Suprapubic skin (tissue), 4 donors: Measurements from ENCODE around the gene ANAPC7.

Experiments
- CTCF ChIP-seq, 2 donors: fragments of 200-600 bp in 1 of 2; fragments of 450-650 bp in 1 of 2; sonication (generic) in 1 of 2; IDR thresholded peaks; one replicate each; pipeline ENCODE4 v1.5.1; 2016 to 2019; ENCODE audit warnings: antibody characterized with exemption in 2 of 2, mild to moderate bottlenecking in 1 of 2, moderate library complexity in 1 of 2
- EP300 ChIP-seq: sonication (generic); formaldehyde crosslinking; IDR thresholded peaks from one replicate; pipeline ENCODE4 v1.6.1; 2017; ENCODE audit warnings: antibody characterized with exemption
- POLR2A ChIP-seq, 2 donors: fragments of 450-650 bp; IDR thresholded peaks; one replicate each; pipeline ENCODE4 v1.6.1; 2017; ENCODE audit warnings: antibody characterized with exemption in 2 of 2, mild to moderate bottlenecking in 2 of 2, moderate library complexity in 2 of 2
- POLR2AphosphoS5 ChIP-seq, 3 donors: sonication (generic); formaldehyde crosslinking; IDR thresholded peaks; one replicate each; pipeline ENCODE4 v1.6.1; 2017; ENCODE audit warnings: antibody characterized with exemption in 3 of 3

- TF ChIP-seq CTCF (IDR thresholded peaks at IDR 0.05) (no peak), POLR2AphosphoS5 (IDR thresholded peaks at IDR 0.05) (no peak), POLR2A (IDR thresholded peaks at IDR 0.05) (no peak), EP300 (no peak)
These were observed 61.4 kb downstream of the ANAPC7 start for GRCh38 chr12:110342157-110342556.
